Measurements from ENCODE around the gene SIM1. TPM values are rescaled to one million over a fixed set of nuclear protein-coding genes. Genes with fewer than 3 reads are reported as not detected.

Gene SIM1
- total RNA-seq, 3 donors from 2014 or later, result not detected

DNA sequence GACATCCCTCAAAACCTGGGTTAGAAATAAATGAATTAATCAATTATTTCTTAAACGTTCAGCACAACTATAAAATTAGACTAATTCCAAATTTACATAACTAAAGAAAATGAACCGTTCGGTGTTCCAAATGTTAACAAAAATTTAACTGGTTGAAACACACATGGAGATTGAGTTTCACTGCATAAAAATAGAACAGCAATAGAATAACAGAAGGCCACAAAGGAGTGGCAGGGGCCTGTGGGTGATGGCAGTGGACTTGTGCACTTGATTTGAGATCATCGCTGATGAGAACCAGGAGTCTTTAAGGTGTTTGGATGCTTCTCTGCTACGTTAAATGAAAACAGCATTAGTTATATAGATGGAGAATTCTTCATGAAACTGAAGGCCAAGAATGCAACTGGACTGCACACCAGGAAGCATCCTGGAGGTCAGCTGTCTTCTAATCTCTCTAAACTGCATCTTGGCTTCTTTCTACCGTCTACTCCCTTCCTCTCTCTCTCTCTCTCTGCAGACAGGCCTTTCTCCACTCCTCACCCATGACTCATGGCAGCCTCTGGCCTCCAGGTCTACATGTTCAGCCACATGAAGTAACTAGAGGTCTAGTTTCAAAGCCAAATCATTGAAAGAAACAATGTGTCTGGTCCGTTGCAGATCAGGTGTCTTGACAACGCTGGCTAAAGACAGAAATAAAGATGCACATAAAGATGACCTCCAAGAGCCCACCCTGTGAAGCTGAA lies 111.3 kb downstream of the SIM1 start:
- no peaks in the 10 kb centered on the region for H3K36me3 ChIP-seq (ENCODE audit: low read depth)
- DNase-seq (no peak), ATAC-seq (no peak)
- H3K4me1 ChIP-seq (ENCODE audit: low read depth), result no peaks in the 10 kb centered on the region
- TF ChIP-seq, protein P1, sequence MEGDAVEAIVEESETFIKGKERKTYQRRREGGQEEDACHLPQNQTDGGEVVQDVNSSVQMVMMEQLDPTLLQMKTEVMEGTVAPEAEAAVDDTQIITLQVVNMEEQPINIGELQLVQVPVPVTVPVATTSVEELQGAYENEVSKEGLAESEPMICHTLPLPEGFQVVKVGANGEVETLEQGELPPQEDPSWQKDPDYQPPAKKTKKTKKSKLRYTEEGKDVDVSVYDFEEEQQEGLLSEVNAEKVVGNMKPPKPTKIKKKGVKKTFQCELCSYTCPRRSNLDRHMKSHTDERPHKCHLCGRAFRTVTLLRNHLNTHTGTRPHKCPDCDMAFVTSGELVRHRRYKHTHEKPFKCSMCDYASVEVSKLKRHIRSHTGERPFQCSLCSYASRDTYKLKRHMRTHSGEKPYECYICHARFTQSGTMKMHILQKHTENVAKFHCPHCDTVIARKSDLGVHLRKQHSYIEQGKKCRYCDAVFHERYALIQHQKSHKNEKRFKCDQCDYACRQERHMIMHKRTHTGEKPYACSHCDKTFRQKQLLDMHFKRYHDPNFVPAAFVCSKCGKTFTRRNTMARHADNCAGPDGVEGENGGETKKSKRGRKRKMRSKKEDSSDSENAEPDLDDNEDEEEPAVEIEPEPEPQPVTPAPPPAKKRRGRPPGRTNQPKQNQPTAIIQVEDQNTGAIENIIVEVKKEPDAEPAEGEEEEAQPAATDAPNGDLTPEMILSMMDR (IDR thresholded peaks at IDR 0.05), result no peak
- intact Hi-C loops (cut with DNase I, micrococcal nuclease), result no loop called here
- H3K4me3 ChIP-seq, result no peak overlapping the region
- no peaks in the 10 kb centered on the region for H3K9me3 ChIP-seq

DNA sequence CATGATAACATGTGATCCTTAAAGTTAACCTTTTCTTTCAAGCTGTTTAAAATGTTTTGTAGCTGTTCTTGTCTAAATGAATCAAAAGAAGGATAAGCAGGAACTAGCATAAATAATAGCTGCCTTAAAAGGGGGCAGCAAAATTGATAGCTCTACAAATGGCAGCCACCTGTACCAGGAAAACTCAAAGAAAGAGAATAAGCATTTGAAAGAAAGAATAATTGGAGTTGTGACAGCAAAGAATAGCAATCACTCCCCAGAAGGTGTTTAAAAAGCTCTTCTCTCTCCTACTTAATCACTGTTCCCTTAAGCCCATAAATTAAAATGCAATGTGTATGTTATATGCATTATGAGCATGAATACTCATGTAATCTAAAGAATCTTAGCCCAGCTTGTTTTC lies 114.6 kb downstream of the SIM1 start:
- Histone ChIP-seq H3K4me3 (no peak overlapping the region), H3K36me3 (ENCODE audit: low read depth) (no peaks in the 10 kb centered on the region), H3K4me1 (ENCODE audit: low read depth) (no peaks in the 10 kb centered on the region), H3K9me3 (no peaks in the 10 kb centered on the region)
- no peak for DNase-seq
- TF ChIP-seq, protein P1 (IDR thresholded peaks at IDR 0.05), result no peak
- intact Hi-C loops (cut with DNase I, micrococcal nuclease), result no loop called here
- no peak for ATAC-seq

DNA sequence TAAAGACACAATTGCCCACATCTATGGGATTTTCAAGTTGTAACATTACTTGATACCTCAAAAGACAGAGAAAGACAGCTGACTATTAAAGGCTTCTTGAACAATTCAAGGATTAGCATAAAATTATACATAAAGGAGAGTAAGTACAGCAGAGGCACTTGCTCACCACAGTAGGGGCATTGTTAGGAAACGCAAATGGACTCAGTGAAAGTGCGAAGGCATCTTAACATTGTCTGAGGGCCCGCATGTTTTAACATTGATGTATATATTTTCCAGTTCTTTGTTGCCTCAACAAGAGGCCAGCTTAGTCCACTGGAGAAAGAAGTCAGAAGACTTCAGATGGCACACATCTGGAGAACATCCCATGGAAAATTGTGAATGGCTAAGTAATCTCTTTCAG lies 115.4 kb downstream of the SIM1 start:
- DNase-seq, result no peak
- Histone ChIP-seq H3K36me3 (ENCODE audit: low read depth) (no peaks in the 10 kb centered on the region), H3K9me3 (no peaks in the 10 kb centered on the region), H3K4me3 (no peak overlapping the region), H3K4me1 (ENCODE audit: low read depth) (no peaks in the 10 kb centered on the region)
- TF ChIP-seq, protein P1 (IDR thresholded peaks at IDR 0.05), result no peak
- intact Hi-C loops (cut with DNase I, micrococcal nuclease), result no loop called here
- ATAC-seq, result no peak

DNA sequence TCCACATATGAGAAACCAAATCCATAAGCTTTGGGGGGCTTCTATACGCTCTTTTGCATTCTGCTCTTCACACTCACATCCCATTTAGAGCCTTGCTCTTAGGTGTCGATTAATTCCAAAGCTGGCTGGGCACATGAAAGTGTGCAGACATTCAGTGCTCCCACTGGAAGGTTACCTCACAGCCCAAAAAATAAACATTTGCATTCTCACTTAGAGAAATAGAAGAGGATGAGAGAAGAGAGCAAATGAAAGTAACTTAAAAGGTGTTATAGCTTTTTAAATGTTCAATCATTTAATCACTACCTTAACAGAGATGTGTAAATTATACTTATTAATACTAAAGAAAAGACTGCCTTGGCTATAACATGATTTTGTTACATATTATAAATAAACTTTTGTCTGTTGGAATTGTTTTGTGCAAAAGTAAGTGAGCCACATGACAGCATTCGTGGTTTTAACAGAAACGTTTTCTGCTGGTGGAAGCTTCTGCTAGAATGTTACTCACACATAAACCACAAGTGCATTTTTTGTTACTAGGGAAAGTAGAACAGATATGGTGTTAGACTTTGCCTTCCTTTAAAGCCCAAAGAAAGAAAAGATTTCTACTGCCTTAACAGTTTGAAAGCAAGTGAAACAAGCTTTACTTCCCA lies 116.7 kb downstream of the SIM1 start:
- Histone ChIP-seq H3K9me3 (no peaks in the 10 kb centered on the region), H3K4me3 (no peak overlapping the region), H3K4me1 (ENCODE audit: low read depth) (no peaks in the 10 kb centered on the region), H3K36me3 (ENCODE audit: low read depth) (no peaks in the 10 kb centered on the region)
- intact Hi-C loops (cut with DNase I, micrococcal nuclease), result no loop called here
- DNase-seq (no peak), ATAC-seq (no peak)
- TF ChIP-seq, protein P1 (IDR thresholded peaks at IDR 0.05), result no peak

DNA sequence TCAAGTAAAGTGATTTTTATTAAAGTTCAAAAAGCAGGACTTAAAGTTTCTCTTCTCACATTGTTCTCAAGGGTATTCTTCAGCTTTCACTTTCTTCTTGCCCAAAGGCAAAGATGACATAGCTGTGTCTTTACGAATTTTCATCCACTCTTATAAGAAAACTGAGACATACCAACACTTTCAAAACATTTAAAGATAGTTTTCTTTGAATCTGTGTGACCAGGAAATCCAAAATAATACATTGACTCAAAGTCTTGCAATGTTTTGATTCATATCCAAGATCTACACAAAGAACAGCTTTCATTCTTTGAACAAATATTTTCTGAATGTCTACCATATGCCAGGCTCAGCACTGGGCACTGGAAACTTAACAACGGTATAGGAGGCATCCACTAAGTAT lies 117.9 kb downstream of the SIM1 start:
- H3K4me3 ChIP-seq, result no peak overlapping the region
- H3K4me1 ChIP-seq (ENCODE audit: low read depth), result no peaks in the 10 kb centered on the region
- H3K9me3 ChIP-seq, result no peaks in the 10 kb centered on the region
- H3K36me3 ChIP-seq (ENCODE audit: low read depth), result no peaks in the 10 kb centered on the region
- DNase-seq (no peak), ATAC-seq (no peak)
- TF ChIP-seq, protein P1 (IDR thresholded peaks at IDR 0.05), result no peak
- intact Hi-C loops (cut with DNase I, micrococcal nuclease), result no loop called here

All from mucosa of descending colon (tissue), 3 donors.